Measurements from ENCODE around the gene NCOA1. TPM values are rescaled to one million over a fixed set of nuclear protein-coding genes. Genes with fewer than 3 reads are reported as not detected.

NCOA1 gene
- total and polyA plus RNA-seq, 2 of the 4 experiments (the other 2 are of a cell fraction), result 6.7 to 11.3 TPM

DNA sequence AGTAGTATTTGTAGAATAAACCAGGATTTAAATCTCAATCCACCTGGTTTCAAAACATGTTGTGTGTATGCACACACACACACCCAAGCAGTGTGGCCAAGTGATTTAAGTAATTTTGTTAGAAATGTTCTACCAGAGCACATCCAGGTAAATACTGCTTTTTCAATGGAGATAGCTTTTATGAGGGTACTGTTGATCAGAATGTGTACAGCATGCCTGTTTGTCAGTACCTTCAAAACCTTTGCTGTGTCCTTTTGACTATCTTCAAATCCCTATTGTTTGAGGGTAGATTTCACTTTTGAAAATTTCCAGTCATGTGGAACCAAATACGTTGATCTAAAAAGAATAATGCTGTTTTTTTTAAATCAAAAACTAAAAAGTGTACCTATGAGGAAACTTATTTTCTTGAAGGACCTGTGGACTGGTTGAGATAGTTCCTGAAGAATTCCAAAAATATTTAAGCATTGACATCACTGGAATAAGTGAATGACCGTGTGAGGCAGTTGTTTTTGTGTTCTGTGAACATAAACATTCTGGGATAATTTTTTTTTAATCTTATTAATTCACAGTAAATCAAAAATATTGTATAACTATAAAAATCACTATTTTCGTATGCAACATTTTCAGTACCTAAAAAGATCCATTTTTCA is 231.2 kb downstream of the NCOA1 start:
- H3K18ac ChIP-seq (ENCODE audit: low read depth, low read length), result no peak overlapping the region
- H4K8ac ChIP-seq (ENCODE audit: low read depth in 2 of 2, low read length in 2 of 2), result no peak overlapping the region
- 0 out of 2 replicates have a peak overlapping the region, but pooled peaks have one; percentile 52 for H3K23ac ChIP-seq (ENCODE audit: low read depth, low read length)
- H2AFZ ChIP-seq (replicated peaks; ENCODE audit: low read length, poor library complexity), result no peak overlapping the region
- no peak overlapping the region for H2BK120ac ChIP-seq (ENCODE audit: low read depth, low read length)
- H3K4me1 ChIP-seq (ENCODE audit: control insufficient read depth, insufficient read depth, low read length), result peaks cover 2% of the 10 kb centered on the region; the same call in 1 of the 2 replicates
- no peak overlapping the region for H3K4me3 ChIP-seq (ENCODE audit: insufficient read depth, low read depth, low read length)
- no TSS peak for BruUV-seq (replicated peaks)
- H2AK9ac ChIP-seq (replicated peaks; ENCODE audit: low read depth, low read length, poor library complexity), result no peak overlapping the region
- in situ Hi-C loops (cut with MboI; ENCODE audit: low sequenced_read_pairs), result no loop called here
- ATAC-seq (ENCODE audit: low read depth), result no peak
- H3K27me3 ChIP-seq (ENCODE audit: control insufficient read depth, insufficient read depth, low read length), result no peaks in the 10 kb centered on the region
- no peak overlapping the region for H4K5ac ChIP-seq (ENCODE audit: low read depth, low read length)
- no peaks in the 10 kb centered on the region for H3K9me3 ChIP-seq (ENCODE audit: control insufficient read depth, insufficient read depth, low read length)
- H3K14ac ChIP-seq (replicated peaks; ENCODE audit: low read depth, low read length), result 0 out of 2 replicates have a peak overlapping the region, but pooled peaks have one; percentile 21
- H3K36me3 ChIP-seq (ENCODE audit: control insufficient read depth, insufficient read depth, low read length), result 0 out of 2 replicates have a peak, but pooled peaks cover 1% of the 10 kb centered on the region
- 0 out of 3 replicates have a peak overlapping the region, but pooled peaks have one; percentile 11 for H2BK15ac ChIP-seq (ENCODE audit: low read depth, low read length)
- H2BK5ac ChIP-seq (ENCODE audit: low read depth, low read length, poor library complexity, severe bottlenecking), result no peak overlapping the region
- dilution Hi-C loops (cut with HindIII; ENCODE audit: low sequenced_read_pairs, unreplicated experiment), result no loop called here
- H4K20me1 ChIP-seq (ENCODE audit: insufficient read depth, low read length), result no peaks in the 10 kb centered on the region
- no peak overlapping the region for H3K4me2 ChIP-seq (ENCODE audit: low read depth, low read length)
- WGBS, 2 experiments (ENCODE audit: extremely low coverage in 2 of 2, insufficient read length in 1 of 2), result no CpG with 5 or more reads among the region's 3 CpGs
- H3K9ac ChIP-seq (ENCODE audit: low read depth, low read length), result no peak overlapping the region
- no peaks in the 10 kb centered on the region for H3K9me1 ChIP-seq (ENCODE audit: insufficient read depth, low read length)
- H3K4ac ChIP-seq (ENCODE audit: low read depth, low read length), result peak overlapping the region; percentile 5; the same call in 1 of the 2 replicates
- no peak overlapping the region for H3K56ac ChIP-seq (ENCODE audit: extremely low read depth, insufficient read depth, low read length)
- CTCF ChIA-PET, result interaction anchor here (0.7 kb wide), 1 partner anchor 9 kb away, joined by 6 read pairs; no protein-coding TSS in a partner anchor
- H2BK20ac ChIP-seq (ENCODE audit: low read depth, low read length), result no peak overlapping the region
- no peak for DNase-seq
- H2AK5ac ChIP-seq (ENCODE audit: low read depth, low read length), result no peak overlapping the region; the same call in 1 of the 2 replicates
- POLR2A ChIA-PET (ENCODE audit: unreplicated experiment), result no interaction called here
- H3K79me1 ChIP-seq (ENCODE audit: low read depth in 1 of 2, low read length in 2 of 2), result no peaks in the 10 kb centered on the region
- H4K91ac ChIP-seq (ENCODE audit: insufficient read depth, low read depth, low read length), result no peak overlapping the region
- intact Hi-C loops (cut with micrococcal nuclease), result no loop called here
- H3K27ac ChIP-seq (ENCODE audit: insufficient read depth, low read length), result no peak overlapping the region
- TF ChIP-seq POLR2A (IDR thresholded peaks at IDR 0.05; ENCODE audit: low read depth, low read length) (no peak), RCOR1 (IDR thresholded peaks at IDR 0.05; ENCODE audit: insufficient replicate concordance, low read length) (no peak), CEBPB (IDR thresholded peaks at IDR 0.05; ENCODE audit: low read depth, low read length) (no peak), BHLHE40 (IDR thresholded peaks at IDR 0.05; ENCODE audit: low read depth, low read length) (no peak), MAFK (IDR thresholded peaks at IDR 0.05; ENCODE audit: low read depth, low read length) (no peak), USF2 (IDR thresholded peaks at IDR 0.05; ENCODE audit: low read depth, low read length) (no peak), FOS (IDR thresholded peaks at IDR 0.05; ENCODE audit: low read depth, low read length) (no peak), NFE2L2 (IDR thresholded peaks at IDR 0.05; ENCODE audit: low read depth, low read length) (no peak), RFX5 (IDR thresholded peaks at IDR 0.05; ENCODE audit: low read depth, low read length) (no peak), ELK1 (IDR thresholded peaks at IDR 0.05; ENCODE audit: borderline replicate concordance, low read depth, low read length) (no peak), MXI1 (IDR thresholded peaks at IDR 0.05; ENCODE audit: borderline replicate concordance, low read depth, low read length) (no peak), RAD21 (IDR thresholded peaks at IDR 0.05; ENCODE audit: low read length) (no peak), MAZ (IDR thresholded peaks at IDR 0.05; ENCODE audit: borderline replicate concordance, low read depth, low read length) (no peak), CHD1 (IDR thresholded peaks at IDR 0.05; ENCODE audit: low read depth, low read length) (no peak)
- TF ChIP-seq, protein P1, sequence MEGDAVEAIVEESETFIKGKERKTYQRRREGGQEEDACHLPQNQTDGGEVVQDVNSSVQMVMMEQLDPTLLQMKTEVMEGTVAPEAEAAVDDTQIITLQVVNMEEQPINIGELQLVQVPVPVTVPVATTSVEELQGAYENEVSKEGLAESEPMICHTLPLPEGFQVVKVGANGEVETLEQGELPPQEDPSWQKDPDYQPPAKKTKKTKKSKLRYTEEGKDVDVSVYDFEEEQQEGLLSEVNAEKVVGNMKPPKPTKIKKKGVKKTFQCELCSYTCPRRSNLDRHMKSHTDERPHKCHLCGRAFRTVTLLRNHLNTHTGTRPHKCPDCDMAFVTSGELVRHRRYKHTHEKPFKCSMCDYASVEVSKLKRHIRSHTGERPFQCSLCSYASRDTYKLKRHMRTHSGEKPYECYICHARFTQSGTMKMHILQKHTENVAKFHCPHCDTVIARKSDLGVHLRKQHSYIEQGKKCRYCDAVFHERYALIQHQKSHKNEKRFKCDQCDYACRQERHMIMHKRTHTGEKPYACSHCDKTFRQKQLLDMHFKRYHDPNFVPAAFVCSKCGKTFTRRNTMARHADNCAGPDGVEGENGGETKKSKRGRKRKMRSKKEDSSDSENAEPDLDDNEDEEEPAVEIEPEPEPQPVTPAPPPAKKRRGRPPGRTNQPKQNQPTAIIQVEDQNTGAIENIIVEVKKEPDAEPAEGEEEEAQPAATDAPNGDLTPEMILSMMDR (conservative IDR thresholded peaks at IDR 0.05; ENCODE audit: low read depth, low read length), result no peak

Data from IMR-90 (cell line).